Fibroblast of lung (primary cell): ENCODE results near the gene TERT.

Experiments
- CTCF ChIP-seq, 2 donors: IDR thresholded peaks in 1 of 2; conservative IDR thresholded peaks in 1 of 2; 1 replicate in 1 of 2; 2 replicates in 1 of 2; pipeline ENCODE4 v1.5.1; 2011 to 2012; ENCODE audit warnings: low read length in 2 of 2, control low read depth in 1 of 2, inconsistent platforms in 1 of 2, low read depth in 1 of 2, mild to moderate bottlenecking in 1 of 2
- EZH2 ChIP-seq: IDR thresholded peaks from 2 replicates; pipeline ENCODE4 v1.5.1; 2012; ENCODE audit warnings: low read length, control low read depth, mild to moderate bottlenecking; ENCODE audit errors: missing control alignments

GRCh38 chr5:1207555-1207954, 87.3 kb downstream of the TERT start:
- TF ChIP-seq CTCF (conservative IDR thresholded peaks at IDR 0.05 in 1 of 2, IDR thresholded peaks at IDR 0.05 in 1 of 2; ENCODE audit: low read depth in 1 of 2, low read length in 2 of 2): no peak
- no peak for TF ChIP-seq EZH2
